DOHH2 (cell line): ENCODE results near the gene NCR2.

Source experiments
- H3F3A ChIP-seq: fragments of 200-600 bp; sonication (generic), shearing (Covaris generic); 2 replicates; pipeline ENCODE4 v1.6.0; 2016; ENCODE audit warnings: antibody characterized with exemption, mild to moderate bottlenecking; ENCODE audit not compliant: control insufficient read depth, insufficient read depth
- H3K27ac ChIP-seq: fragments of 200-600 bp; sonication (generic); 2 replicates; pipeline ENCODE4 v1.5.1; 2014; ENCODE audit warnings: low read depth, mild to moderate bottlenecking, low read length, moderate library complexity
- H3K27me3 ChIP-seq: fragments of 200-600 bp; sonication (generic); 2 replicates; pipeline ENCODE4 v1.6.1; 2014; ENCODE audit warnings: mild to moderate bottlenecking, low read length, mixed read lengths; ENCODE audit not compliant: control insufficient read depth
- H3K36me3 ChIP-seq: fragments of 200-600 bp; sonication (generic); 2 replicates; pipeline ENCODE4 v1.6.1; 2014; ENCODE audit warnings: mild to moderate bottlenecking, low read length, moderate library complexity, mixed read lengths; ENCODE audit not compliant: control insufficient read depth
- H3K4me1 ChIP-seq: fragments of 200-600 bp; sonication (generic); 2 replicates; pipeline ENCODE4 v1.6.1; 2014; ENCODE audit warnings: mild to moderate bottlenecking, low read length, mixed read lengths; ENCODE audit not compliant: control insufficient read depth
- H3K4me2 ChIP-seq: fragments of 200-600 bp; sonication (generic); 2 replicates; pipeline ENCODE4 v1.6.0; 2014; ENCODE audit warnings: mild to moderate bottlenecking, low read length, moderate library complexity
- H3K4me3 ChIP-seq: fragments of 200-600 bp; sonication (generic); 2 replicates; pipeline ENCODE4 v1.5.1; 2014; ENCODE audit warnings: mild to moderate bottlenecking, low read length, mixed read lengths
- H3K79me2 ChIP-seq: fragments of 200-600 bp; sonication (generic); 2 replicates; pipeline ENCODE4 v1.6.1; 2014; ENCODE audit warnings: mild to moderate bottlenecking, low read length, mixed read lengths; ENCODE audit not compliant: control insufficient read depth
- H3K9me2 ChIP-seq: fragments of 200-600 bp; sonication (generic); replicated peaks from 2 replicates; pipeline ENCODE4 v1.6.1; 2014; ENCODE audit warnings: mild to moderate bottlenecking, low read length, mixed read lengths; ENCODE audit not compliant: control insufficient read depth
- H3K9me3 ChIP-seq: fragments of 200-600 bp; sonication (generic); 2 replicates; pipeline ENCODE4 v1.6.1; 2014; ENCODE audit warnings: antibody characterized with exemption, low read length, mixed read lengths; ENCODE audit not compliant: control insufficient read depth, insufficient read depth
- H4K20me1 ChIP-seq: fragments of 200-600 bp; sonication (generic); 2 replicates; pipeline ENCODE4 v1.6.0; 2014; ENCODE audit warnings: low read depth, mild to moderate bottlenecking, antibody characterized with exemption, low read length, moderate library complexity; ENCODE audit not compliant: control insufficient read depth, insufficient read depth
- CTCF ChIP-seq: fragments of 200-600 bp; sonication (generic); IDR thresholded peaks from one replicate; pipeline ENCODE4 v1.5.1; 2014; ENCODE audit warnings: antibody characterized with exemption, mild to moderate bottlenecking, low read depth, low read length; ENCODE audit not compliant: poor library complexity, severe bottlenecking
- EZH2phosphoT487 ChIP-seq: fragments of 200-600 bp; sonication (generic); IDR thresholded peaks from 2 replicates; pipeline ENCODE4 v1.6.1; 2017; ENCODE audit warnings: borderline replicate concordance, mild to moderate bottlenecking, antibody characterized with exemption, low read length, moderate library complexity, mixed read lengths

The NCR2 gene

DNA sequence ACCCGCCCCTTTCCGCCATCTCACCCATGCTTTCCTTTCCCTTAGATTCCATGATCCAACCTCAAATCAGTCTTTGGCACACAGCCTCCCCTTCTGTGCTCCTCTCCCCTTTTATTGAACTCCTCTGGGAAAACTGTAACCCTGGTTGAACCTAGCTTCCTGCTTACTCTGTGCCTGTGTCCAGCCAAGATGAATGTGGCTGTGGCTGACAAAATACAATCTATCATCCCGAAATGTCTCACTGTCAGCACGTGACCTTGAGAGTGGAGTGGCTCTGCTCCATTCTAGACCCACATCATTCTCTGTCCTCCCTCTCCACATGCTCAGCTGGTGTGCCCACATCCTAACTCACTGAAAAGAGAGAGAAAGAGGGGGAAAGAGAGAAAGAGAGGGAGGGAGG is 11.0 kb downstream of the NCR2 start:
- TF ChIP-seq EZH2phosphoT487 (no peak), CTCF (no peak)
- Histone ChIP-seq H3K27me3 (peaks cover 21% of the 10 kb centered on the region), H3K36me3 (no peaks in the 10 kb centered on the region), H3K79me2 (no peaks in the 10 kb centered on the region), H3K4me1 (no peaks in the 10 kb centered on the region; the same call in 1 of the 2 replicates), H3K27ac (no peak overlapping the region), H3K4me3 (no peak overlapping the region), H4K20me1 (no peaks in the 10 kb centered on the region), H3F3A (no peaks in the 10 kb centered on the region), H3K9me3 (0 out of 2 replicates have a peak, but pooled peaks cover 3% of the 10 kb centered on the region), H3K4me2 (no peak overlapping the region), H3K9me2 (no peaks in the 10 kb centered on the region)

GRCh38 chr6:41347378-41348050 is 12.1 kb downstream of the NCR2 start:
- Histone ChIP-seq H3K27ac (no peak overlapping the region), H3K4me1 (no peaks in the 10 kb centered on the region; the same call in 1 of the 2 replicates), H3K9me3 (0 out of 2 replicates have a peak, but pooled peaks cover 3% of the 10 kb centered on the region), H3K79me2 (no peaks in the 10 kb centered on the region), H3K4me3 (no peak overlapping the region), H3F3A (no peaks in the 10 kb centered on the region), H3K4me2 (no peak overlapping the region), H3K27me3 (peaks cover 18% of the 10 kb centered on the region), H3K9me2 (no peaks in the 10 kb centered on the region), H4K20me1 (no peaks in the 10 kb centered on the region), H3K36me3 (no peaks in the 10 kb centered on the region)
- TF ChIP-seq EZH2phosphoT487 (no peak), CTCF (no peak)

DNA sequence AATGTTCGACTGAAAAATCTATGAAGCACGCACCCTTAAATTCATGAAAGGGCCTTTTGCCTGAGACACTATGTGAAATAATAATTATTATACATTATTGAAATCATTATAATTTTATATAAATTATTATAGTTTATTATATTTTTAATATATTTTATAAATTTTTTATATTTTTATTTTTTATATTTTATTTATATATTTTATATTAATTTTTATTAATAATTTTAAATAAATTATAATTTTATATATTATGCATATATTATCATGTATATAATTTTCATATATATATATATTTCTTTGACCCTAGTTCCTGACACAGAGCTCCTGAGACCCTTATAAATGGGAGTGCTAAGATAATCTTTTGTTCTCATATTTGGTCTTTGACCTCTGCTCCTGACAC is 13.5 kb downstream of the NCR2 start:
- no peaks in the 10 kb centered on the region for H3K36me3 ChIP-seq
- H4K20me1 ChIP-seq: no peaks in the 10 kb centered on the region
- H3K79me2 ChIP-seq: no peaks in the 10 kb centered on the region
- H3K4me2 ChIP-seq: no peak overlapping the region
- no peak overlapping the region for H3K27ac ChIP-seq
- no peaks in the 10 kb centered on the region for H3K9me2 ChIP-seq
- no peak overlapping the region for H3K4me3 ChIP-seq
- H3K4me1 ChIP-seq: no peaks in the 10 kb centered on the region; the same call in 1 of the 2 replicates
- no peak for TF ChIP-seq EZH2phosphoT487
- no peak for TF ChIP-seq CTCF
- 0 out of 2 replicates have a peak, but pooled peaks cover 3% of the 10 kb centered on the region for H3K9me3 ChIP-seq
- H3K27me3 ChIP-seq: peaks cover 18% of the 10 kb centered on the region
- no peaks in the 10 kb centered on the region for H3F3A ChIP-seq
